ENCODE data around the gene CNP. TPM values are rescaled to one million over a fixed set of nuclear protein-coding genes. Genes with fewer than 3 reads are reported as not detected.

Gene CNP
- total RNA-seq, 1 experiment from 2014 or later, result 79.9 TPM

DNA sequence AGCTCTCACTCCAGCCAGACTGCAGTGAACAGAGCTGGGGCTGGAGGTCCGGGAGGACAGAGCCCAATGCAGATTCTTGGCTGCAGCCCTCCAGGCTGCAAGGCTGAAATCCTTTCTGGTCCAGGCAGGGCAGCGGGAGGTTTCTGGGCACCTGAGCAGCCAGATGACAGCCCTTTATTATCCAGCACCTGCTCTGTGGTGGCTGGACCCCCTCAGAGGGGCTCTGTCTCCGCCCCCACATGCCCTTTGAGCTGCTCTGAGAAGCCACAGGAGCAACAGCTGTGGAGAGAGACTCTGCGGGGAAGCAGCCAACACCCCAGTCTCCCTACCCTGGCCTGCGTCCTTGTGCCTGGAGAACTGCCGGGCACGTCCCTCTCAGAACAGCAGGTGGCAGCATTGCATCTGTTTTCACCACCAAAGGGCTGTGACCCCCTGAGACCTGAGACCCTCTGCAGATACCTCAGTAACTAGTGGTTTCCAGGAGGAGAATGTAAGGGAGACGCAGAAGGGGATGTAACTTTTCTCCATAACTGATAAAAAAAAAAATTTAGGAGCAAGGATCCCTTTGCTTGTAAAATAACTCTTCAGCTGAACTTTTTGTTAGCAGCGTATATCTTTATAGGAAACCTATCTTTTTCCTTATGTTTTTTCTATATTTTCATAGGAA lies 3.7 kb upstream of the CNP start:
- Histone ChIP-seq H3K27me3 (ENCODE audit: control insufficient read depth, insufficient read depth, low read length) (no peaks in the 10 kb centered on the region), H3K4me1 (ENCODE audit: control insufficient read depth, insufficient read depth, low read length) (peaks cover 12% of the 10 kb centered on the region), H3K36me3 (ENCODE audit: control insufficient read depth, insufficient read depth, low read length) (no peaks in the 10 kb centered on the region; the same call in 1 of the 2 replicates), H3K9me3 (ENCODE audit: control insufficient read depth, insufficient read depth, low read depth, low read length) (no peaks in the 10 kb centered on the region), H3K4me3 (ENCODE audit: low read depth in 2 of 2, low read length in 2 of 2) (no peak overlapping the region), H3K27ac (ENCODE audit: low read length) (no peak overlapping the region)
- intact Hi-C loops (cut with micrococcal nuclease; ENCODE audit: unreplicated experiment) (loop anchor here (5.0 kb wide), 1 partner anchor 149 kb away; the partner anchor contains the start of gene DHX58), in situ Hi-C loops (cut with HindIII; ENCODE audit: low pct_unique_long_range_greater_than_20kb, low sequenced_read_pairs) (no loop called here)
- peak; percentile 24 for DNase-seq (ENCODE audit: low read depth, low spot score)
- ChIA-PET POLR2A (no interaction called here), CTCF (interaction anchor here (0.6 to 1.0 kb wide), 3 partner anchors 10 to 284 kb away, joined by 3 to 8 read pairs (median 4); no protein-coding TSS in a partner anchor)
- TF ChIP-seq CTCF (IDR thresholded peaks at IDR 0.05) (peak; percentile 77), TCF7L2 (IDR thresholded peaks at IDR 0.05; ENCODE audit: low read depth, low read length) (no peak)
- BruUV-seq (replicated peaks), result no TSS peak
- 0 out of 2 replicates have a peak, but pooled peaks have one; percentile 38 for ATAC-seq

GRCh38 chr17:41965694-41966462 lies 717 bp upstream of the CNP start:
- intact Hi-C loops (cut with micrococcal nuclease; ENCODE audit: unreplicated experiment) (no loop called here), in situ Hi-C loops (cut with HindIII; ENCODE audit: low pct_unique_long_range_greater_than_20kb, low sequenced_read_pairs) (no loop called here)
- H3K4me1 ChIP-seq (ENCODE audit: control insufficient read depth, insufficient read depth, low read length), result peaks cover 19% of the 10 kb centered on the region
- H3K27me3 ChIP-seq (ENCODE audit: control insufficient read depth, insufficient read depth, low read length), result no peaks in the 10 kb centered on the region
- ChIA-PET POLR2A (interaction anchor here (0.6 kb wide), 1 partner anchor 469 kb away, joined by 6 read pairs; no protein-coding TSS in a partner anchor), CTCF (interaction anchor here (0.5 to 0.6 kb wide), 4 partner anchors 47 to 152 kb away, joined by 3 to 9 read pairs (median 5); no protein-coding TSS in a partner anchor)
- no peaks in the 10 kb centered on the region for H3K9me3 ChIP-seq (ENCODE audit: control insufficient read depth, insufficient read depth, low read depth, low read length)
- peak overlapping the region; percentile 83 to 86 for H3K4me3 ChIP-seq (ENCODE audit: low read depth in 2 of 2, low read length in 2 of 2)
- H3K36me3 ChIP-seq (ENCODE audit: control insufficient read depth, insufficient read depth, low read length), result no peaks in the 10 kb centered on the region; the same call in 1 of the 2 replicates
- H3K27ac ChIP-seq (ENCODE audit: low read length), result peak overlapping the region; percentile 90
- no peak for TF ChIP-seq POLR2AphosphoS5 (IDR thresholded peaks at IDR 0.05; ENCODE audit: low read depth, low read length)
- no peak for TF ChIP-seq TCF7L2 (IDR thresholded peaks at IDR 0.05; ENCODE audit: low read depth, low read length)
- no peak for TF ChIP-seq CTCF (IDR thresholded peaks at IDR 0.05)
- TF ChIP-seq REST (IDR thresholded peaks at IDR 0.05; ENCODE audit: insufficient read depth in 1 of 2, low read depth in 2 of 2, low read length in 1 of 2), result no peak
- TF ChIP-seq SIN3A (IDR thresholded peaks at IDR 0.05; ENCODE audit: borderline replicate concordance, insufficient read depth, low read depth, low read length), result no peak
- no TSS peak for BruUV-seq (replicated peaks)
- DNase-seq (ENCODE audit: low read depth, low spot score) (peak; percentile 8), ATAC-seq (peak; percentile 67)

All from Panc1 (cell line).